Hippocampal formation (tissue), 2 donors: Measurements from ENCODE around the gene SENP5.
"Not testable (repeated sequence)": the region's sequence is repeated elsewhere in the genome, so short reads cannot be mapped to it uniquely, and the experiment has no call there.

Source experiments
- DNase-seq, 2 donors: peaks; one replicate each; lab custom pipeline; 2025; lab: John Stamatoyannopoulos, UW

Gene SENP5

GRCh38 chr3:196942915-196943277 is 75.2 kb downstream of the SENP5 start:
- no peak for DNase-seq

GRCh38 chr3:196944037-196944790 is 76.5 kb downstream of the SENP5 start:
- not testable (repeated sequence) for DNase-seq

- no peak for DNase-seq
Measured at GRCh38 chr3:196947136-196947859, 79.6 kb downstream of the SENP5 start.

GRCh38 chr3:196947860-196948441 is 80.2 kb downstream of the SENP5 start:
- no peak for DNase-seq

- DNase-seq: no peak
Measured at GRCh38 chr3:196948442-196949284, 80.9 kb downstream of the SENP5 start.

GRCh38 chr3:196949285-196949619 is 81.5 kb downstream of the SENP5 start:
- DNase-seq: no peak

GRCh38 chr3:196949750-196950149 is 82.0 kb downstream of the SENP5 start:
- no peak for DNase-seq

GRCh38 chr3:196951371-196951770 is 83.7 kb downstream of the SENP5 start:
- no peak for DNase-seq

GRCh38 chr3:196954832-196955231 is 87.1 kb downstream of the SENP5 start:
- no peak for DNase-seq

- DNase-seq: no peak
Measured at GRCh38 chr3:196962108-196962929, 94.6 kb downstream of the SENP5 start.

GRCh38 chr3:196962930-196963630 is 95.4 kb downstream of the SENP5 start:
- DNase-seq: no peak

- no peak for DNase-seq
Measured at GRCh38 chr3:196963631-196963953, 95.9 kb downstream of the SENP5 start.

- DNase-seq: no peak
Measured at GRCh38 chr3:196965112-196965803, 97.5 kb downstream of the SENP5 start.

- no peak for DNase-seq
Measured at GRCh38 chr3:196965804-196966173, 98.1 kb downstream of the SENP5 start.

GRCh38 chr3:196966526-196967401 is 99.0 kb downstream of the SENP5 start:
- DNase-seq: no peak

- no peak for DNase-seq
Measured at GRCh38 chr3:196967412-196968232, 99.9 kb downstream of the SENP5 start.

GRCh38 chr3:196968233-196969133 is 100.8 kb downstream of the SENP5 start, which contains the start of gene PIGZ:
PIGZ (minus strand) TSS chr3:196968833; CDS start chr3:196952031, 16,802 bp downstream.
- DNase-seq: peak in 1 of 2 donors; percentile 29
